ENCODE results near the gene TCAF1.

- TF ChIP-seq TAF1 (IDR thresholded peaks at IDR 0.05; ENCODE audit: low read depth, low read length) = no peak
- no peak for TF ChIP-seq POLR2A (IDR thresholded peaks at IDR 0.05; ENCODE audit: low read depth, low read length)
- no peak for TF ChIP-seq POLR2AphosphoS5 (IDR thresholded peaks at IDR 0.05; ENCODE audit: low read depth, low read length)
These were observed 3.5 kb upstream of the TCAF1 start for GRCh38 chr7:143905509-143905908.
